ENCODE results near the gene CATSPERB.

GRCh38 chr14:91745344-91745743 lies 13.5 kb upstream of the CATSPERB start:
- TF ChIP-seq POLR2A (IDR thresholded peaks at IDR 0.05) (no peak), CTCF (IDR thresholded peaks at IDR 0.05) (no peak), EP300 (IDR thresholded peaks at IDR 0.05; ENCODE audit: low read depth) (no peak)

Measured in transverse colon (tissue), 3 donors.